K562 (cell line): ENCODE data around the gene OSM. TPM values are rescaled to one million over a fixed set of nuclear protein-coding genes. Genes with fewer than 3 reads are reported as not detected.

ENCODE experiments used
- ATAC-seq: fragments of 200-7000 bp; cut with Tn5 transposase; 3 replicates; pipeline ENCODE4 v1.9.1; 2020; ENCODE audit warnings: moderate library complexity
- BruUV-seq: library from RNA; stranded (reverse); fragments of 400-500 nt; replicated peaks from 2 replicates; lab custom pipeline; 2021; lab: Mats Ljungman, UMichigan
- CTCF ChIA-PET: fragments of 300-600 bp; formaldehyde crosslinking; extraction: SDS; loops from one replicate; lab custom pipeline; 2021; ENCODE audit warnings: low intra/inter-chr PET ratio; lab: Yijun Ruan, JAX
- POLR2A ChIA-PET: fragments of 300-600, 350-650 bp; sonication (Branson Sonifier 250); formaldehyde crosslinking; extraction: SDS; loops from one replicate; lab custom pipeline; 2021; ENCODE audit warnings: antibody characterized with exemption, inconsistent platforms; lab: Yijun Ruan, JAX
- DNase-seq, 4 experiments: peaks; one replicate each; pipeline versions ENCODE4 v3.0.0 to v3.0.0-alpha.2; 2011 to 2018; ENCODE audit warnings: low spot score in 3 of 4, mixed read lengths in 3 of 4; ENCODE audit errors: extremely low read depth in 1 of 4
- FAIRE-seq: peaks from 2 replicates; lab custom pipeline; 2011; peaks lifted over from hg19 to GRCh38; lab: Jason Lieb, UNC
- H2AFZ ChIP-seq: 2 replicates; pipeline ENCODE4 v1.6.0; 2011; ENCODE audit warnings: low read depth, low read length, control low read depth, inconsistent platforms
- H3K27ac ChIP-seq: fragments of 200-600 bp; 3 replicates; pipeline ENCODE4 v1.8.0; 2011; ENCODE audit warnings: low read depth, mild to moderate bottlenecking, control low read depth, inconsistent platforms, low read length, moderate library complexity, mixed read lengths; ENCODE audit errors: extremely low read depth
- H3K27me3 ChIP-seq, 2 experiments: fragments of 300-600 bp in 1 of 2; 2 replicates in 1 of 2; 3 replicates in 1 of 2; pipeline versions ENCODE4 v1.6.0 to v1.8.0; 2011; ENCODE audit warnings: inconsistent platforms in 2 of 2, low read length in 2 of 2, mild to moderate bottlenecking in 1 of 2, mixed read lengths in 1 of 2, moderate library complexity in 1 of 2; ENCODE audit not compliant: control insufficient read depth in 2 of 2, insufficient read depth in 2 of 2
- H3K36me3 ChIP-seq: fragments of 300-600 bp; 3 replicates; pipeline ENCODE4 v1.8.0; 2011; ENCODE audit warnings: mild to moderate bottlenecking, low read length, inconsistent platforms; ENCODE audit not compliant: control insufficient read depth, insufficient read depth
- H3K4me1 ChIP-seq, 2 experiments: fragments of 200-600 bp in 1 of 2; replicated peaks in 1 of 2; 2 replicates in 1 of 2; 3 replicates in 1 of 2; pipeline versions ENCODE4 v1.5.1 to v1.8.0; 2011; ENCODE audit warnings: inconsistent platforms in 2 of 2, low read length in 2 of 2, mild to moderate bottlenecking in 1 of 2, mixed read lengths in 1 of 2, moderate library complexity in 1 of 2; ENCODE audit not compliant: control insufficient read depth in 2 of 2, insufficient read depth in 2 of 2
- H3K4me2 ChIP-seq: 2 replicates; pipeline ENCODE4 v1.6.1; 2011; ENCODE audit warnings: low read length, control low read depth, inconsistent platforms, mixed read lengths; ENCODE audit not compliant: insufficient read depth
- H3K4me3 ChIP-seq: fragments of 200-600 bp; sonication (generic), shearing (Covaris generic); 2 replicates; pipeline ENCODE4 v1.5.1; 2016; ENCODE audit warnings: control low read depth, inconsistent platforms
- H3K79me2 ChIP-seq: fragments of 200-600 bp; 3 replicates; pipeline ENCODE4 v1.8.0; 2011; ENCODE audit warnings: low read length, inconsistent platforms; ENCODE audit not compliant: control insufficient read depth, insufficient read depth
- H3K9ac ChIP-seq, 2 experiments: 2 replicates each; pipeline versions ENCODE4 v1.6.0 to v1.6.1; 2011; ENCODE audit warnings: low read depth in 2 of 2, low read length in 2 of 2, control low read depth in 1 of 2, inconsistent platforms in 1 of 2, mild to moderate bottlenecking in 1 of 2, mixed read lengths in 1 of 2; ENCODE audit not compliant: insufficient read depth in 1 of 2
- H3K9me1 ChIP-seq: one replicate; pipeline ENCODE4 v1.6.0; 2011; ENCODE audit warnings: inconsistent platforms, mild to moderate bottlenecking, low read length, moderate library complexity; ENCODE audit not compliant: control insufficient read depth, insufficient read depth
- H3K9me3 ChIP-seq: replicated peaks from 2 replicates; pipeline ENCODE4 v1.5.1; 2011; ENCODE audit warnings: low read depth, low read length, inconsistent platforms; ENCODE audit not compliant: control insufficient read depth, insufficient read depth
- H4K20me1 ChIP-seq: replicated peaks from 2 replicates; pipeline ENCODE4 v1.6.1; 2011; ENCODE audit warnings: low read length, inconsistent platforms, mixed read lengths; ENCODE audit not compliant: control insufficient read depth, insufficient read depth
- HDGF ChIP-seq: fragments of 450-650 bp; IDR thresholded peaks from 2 replicates; pipeline ENCODE4 v1.6.1; 2016
- HOXB6 ChIP-seq: fragments of 250-450 bp; sonication (Bioruptor Pico); IDR thresholded peaks from 2 replicates; pipeline ENCODE4 v1.5.1; 2022; ENCODE audit warnings: mild to moderate bottlenecking, borderline replicate concordance
- ZBTB7A ChIP-seq: IDR thresholded peaks from 2 replicates; pipeline ENCODE4 v1.6.1; 2011; ENCODE audit warnings: low read depth, mild to moderate bottlenecking, low read length, moderate library complexity, borderline replicate concordance; ENCODE audit not compliant: control insufficient read depth
- ZFP36 ChIP-seq: fragments of 150-350 bp; IDR thresholded peaks from 2 replicates; pipeline ENCODE4 v1.6.1; 2018; ENCODE audit warnings: low read length, low read depth; ENCODE audit not compliant: partially characterized antibody
- ZNF695 ChIP-seq: fragments of 450-650 bp; formaldehyde crosslinking; IDR thresholded peaks from 2 replicates; pipeline ENCODE4 v1.4.0; 2020; ENCODE audit warnings: mild to moderate bottlenecking, moderate library complexity
- WGBS: fragments of 100-300 bp; shearing (Covaris generic); methylation state at CpG from one replicate; pipeline ENCODE4 v1.1.6; 2016; ENCODE audit warnings: low coverage, mixed read lengths; ENCODE audit not compliant: insufficient coverage; ENCODE audit errors: missing lambda C conversion rate; 5-methylcytosine and 5-hydroxymethylcytosine counted together
- in situ Hi-C: fragments of 300-500 bp; cut with MboI; formaldehyde crosslinking; loops from 4 replicates; pipeline ENCODE4 v1.15.0; 2018; ENCODE audit warnings: inconsistent platforms, mixed read lengths
- intact Hi-C: fragments of 100-400 bp; cut with micrococcal nuclease; formaldehyde crosslinking; loops from 2 replicates; pipeline ENCODE4 v1.14.2; 2022
- polyA plus RNA-seq, 8 experiments: library from polyadenylated mRNA; depleted of rRNA in 4 of 8; stranded (reverse) in 5 of 8; unstranded in 3 of 8; fragments of >200 nt; fragmentation: Nextera tagmentation in 2 of 8; fragmentation: Illumina TruSeq in 1 of 8; extraction: Ambion mirVana in 2 of 8; extraction: Trizol in 1 of 8; gene quantifications; 2 replicates each; pipeline versions ENCODE4 v1.2.1 to v1.2.3, GENCODE V29; 2011 to 2014; ENCODE audit warnings: inconsistent platforms in 1 of 8, missing spikeins in 1 of 8
- total RNA-seq, 7 experiments: library from RNA; depleted of rRNA in 6 of 7; stranded (reverse); fragments of >200 nt in 6 of 7; fragmentation: Illumina TruSeq in 2 of 7; extraction: Trizol in 2 of 7; gene quantifications; 2 replicates each; pipeline versions ENCODE4 v1.2.1 to v1.2.3, GENCODE V29; 2011 to 2021; ENCODE audit warnings: low replicate concordance in 1 of 7
- TF ChIP-seq, protein P1 (sequence below): sonication (generic); formaldehyde crosslinking; IDR thresholded peaks from 2 replicates; pipeline ENCODE4 v1.8.0; 2022; ENCODE audit warnings: missing genetic modification reagents, mild to moderate bottlenecking, borderline replicate concordance

Gene OSM
- total and polyA plus RNA-seq, 9 of the 15 experiments (the other 6 are each of a cell fraction or from before 2014, with no cell fraction given): 0.22 TPM; not detected in 8

DNA sequence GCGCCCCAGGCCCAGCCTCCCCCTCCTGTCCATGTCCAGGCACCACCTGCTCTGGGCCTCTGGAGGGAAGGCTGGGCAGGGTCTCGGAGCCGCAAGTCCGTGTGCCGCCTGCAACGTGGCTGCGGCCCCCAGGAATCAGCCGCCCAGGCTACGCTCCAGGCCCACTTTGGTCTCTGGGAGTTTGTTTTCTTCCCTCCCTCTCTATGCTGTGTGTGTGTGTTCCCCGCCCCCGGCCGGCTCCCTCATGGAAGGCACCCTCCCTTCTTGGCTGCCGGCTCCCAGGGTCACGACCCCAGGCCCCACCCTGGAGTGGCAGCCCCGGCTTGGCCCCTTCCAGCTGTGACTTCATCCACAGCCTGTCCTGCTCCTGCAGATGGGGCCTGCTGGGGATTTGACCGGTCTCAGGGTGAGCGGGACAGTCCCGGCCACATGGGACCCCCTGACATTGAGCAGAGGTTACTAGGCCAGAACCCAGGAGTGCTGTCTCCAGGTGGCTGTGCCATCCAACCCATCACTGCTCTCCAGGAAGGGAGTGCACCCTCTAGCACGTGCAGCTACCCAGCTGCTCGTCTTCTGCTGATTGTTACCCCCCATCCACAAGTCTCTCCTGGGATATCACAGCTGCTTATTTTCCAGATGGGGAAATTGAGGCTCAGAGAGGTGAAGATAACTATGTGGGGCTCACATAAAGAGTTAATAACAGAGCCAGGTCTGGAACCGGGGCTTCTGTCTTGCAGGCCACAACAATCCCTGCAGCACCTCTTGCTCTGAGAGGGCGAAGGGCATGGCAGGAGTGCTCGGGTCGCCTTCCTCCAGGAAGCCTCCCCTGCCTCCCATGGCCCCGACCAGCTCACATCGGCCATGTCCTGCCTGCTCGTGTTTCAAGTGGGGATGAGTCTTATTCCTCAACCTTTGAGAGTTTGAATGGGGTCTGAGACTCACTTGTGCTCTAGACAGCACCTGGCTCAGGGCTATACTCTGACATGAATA, 17.3 kb downstream of the OSM start:
- peak; percentile 61 for ATAC-seq
- POLR2A ChIA-PET: interaction anchor here (0.6 kb wide), 1 partner anchor 8 kb away, joined by 3 read pairs; no protein-coding TSS in a partner anchor
- intact Hi-C loops (no loop called here), in situ Hi-C loops (no loop called here)
- no TSS peak for BruUV-seq
- peak; percentile 25 to 65 (median 56) for DNase-seq
- FAIRE-seq: no peak
- no peaks in the 10 kb centered on the region for H3K79me2 ChIP-seq
- peaks cover 0 to 34% of the 10 kb centered on the region in 2 experiments; a peak in 2 of 5 replicates for H3K4me1 ChIP-seq
- H3K4me2 ChIP-seq: no peak overlapping the region
- no peak overlapping the region for H2AFZ ChIP-seq
- no peaks in the 10 kb centered on the region for H4K20me1 ChIP-seq
- 20% methylated on average over 7 of the region's 27 CpGs for WGBS
- no peaks in the 10 kb centered on the region for H3K9me3 ChIP-seq
- no peak overlapping the region for H3K4me3 ChIP-seq
- H3K27ac ChIP-seq: no peak overlapping the region
- TF ChIP-seq ZNF695 (CRISPR knock-in tag): no peak
- TF ChIP-seq HDGF: no peak
- TF ChIP-seq ZBTB7A: peak; percentile 56; the same call in 1 of the 2 replicates
- TF ChIP-seq, protein P1, sequence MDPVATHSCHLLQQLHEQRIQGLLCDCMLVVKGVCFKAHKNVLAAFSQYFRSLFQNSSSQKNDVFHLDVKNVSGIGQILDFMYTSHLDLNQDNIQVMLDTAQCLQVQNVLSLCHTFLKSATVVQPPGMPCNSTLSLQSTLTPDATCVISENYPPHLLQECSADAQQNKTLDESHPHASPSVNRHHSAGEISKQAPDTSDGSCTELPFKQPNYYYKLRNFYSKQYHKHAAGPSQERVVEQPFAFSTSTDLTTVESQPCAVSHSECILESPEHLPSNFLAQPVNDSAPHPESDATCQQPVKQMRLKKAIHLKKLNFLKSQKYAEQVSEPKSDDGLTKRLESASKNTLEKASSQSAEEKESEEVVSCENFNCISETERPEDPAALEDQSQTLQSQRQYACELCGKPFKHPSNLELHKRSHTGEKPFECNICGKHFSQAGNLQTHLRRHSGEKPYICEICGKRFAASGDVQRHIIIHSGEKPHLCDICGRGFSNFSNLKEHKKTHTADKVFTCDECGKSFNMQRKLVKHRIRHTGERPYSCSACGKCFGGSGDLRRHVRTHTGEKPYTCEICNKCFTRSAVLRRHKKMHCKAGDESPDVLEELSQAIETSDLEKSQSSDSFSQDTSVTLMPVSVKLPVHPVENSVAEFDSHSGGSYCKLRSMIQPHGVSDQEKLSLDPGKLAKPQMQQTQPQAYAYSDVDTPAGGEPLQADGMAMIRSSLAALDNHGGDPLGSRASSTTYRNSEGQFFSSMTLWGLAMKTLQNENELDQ (CRISPR knock-in tag): no peak
- TF ChIP-seq HOXB6 (CRISPR knock-in tag): no peak
- TF ChIP-seq ZFP36: peak; percentile 56
- no peaks in the 10 kb centered on the region for H3K36me3 ChIP-seq
- H3K27me3 ChIP-seq: peaks cover 0 to 27% of the 10 kb centered on the region in 2 experiments; a peak in 2 of 5 replicates
- H3K9ac ChIP-seq: peak overlapping the region in 1 of 2 experiments; percentile 52; a peak in 1 of 4 replicates
- H3K9me1 ChIP-seq: no peaks in the 10 kb centered on the region
- CTCF ChIA-PET: no interaction called here
